Stimulated activated CD8-positive, alpha-beta memory T cell treated with anti-CD3 and anti-CD28 coated beads, Interleukin-12 subunit alpha, Interleukin-12 subunit beta, amount 100 ng/mL, for 4 hours (primary cell): ENCODE measurements around the gene DRICH1.
"Not testable (repeated sequence)": the region's sequence is repeated elsewhere in the genome, so short reads cannot be mapped to it uniquely, and the experiment has no call there.

ENCODE experiments used
- DNase-seq: peaks from one replicate; pipeline ENCODE4 v3.0.0-alpha.2; 2020; ENCODE audit warnings: low read depth

DRICH1 gene

DNA sequence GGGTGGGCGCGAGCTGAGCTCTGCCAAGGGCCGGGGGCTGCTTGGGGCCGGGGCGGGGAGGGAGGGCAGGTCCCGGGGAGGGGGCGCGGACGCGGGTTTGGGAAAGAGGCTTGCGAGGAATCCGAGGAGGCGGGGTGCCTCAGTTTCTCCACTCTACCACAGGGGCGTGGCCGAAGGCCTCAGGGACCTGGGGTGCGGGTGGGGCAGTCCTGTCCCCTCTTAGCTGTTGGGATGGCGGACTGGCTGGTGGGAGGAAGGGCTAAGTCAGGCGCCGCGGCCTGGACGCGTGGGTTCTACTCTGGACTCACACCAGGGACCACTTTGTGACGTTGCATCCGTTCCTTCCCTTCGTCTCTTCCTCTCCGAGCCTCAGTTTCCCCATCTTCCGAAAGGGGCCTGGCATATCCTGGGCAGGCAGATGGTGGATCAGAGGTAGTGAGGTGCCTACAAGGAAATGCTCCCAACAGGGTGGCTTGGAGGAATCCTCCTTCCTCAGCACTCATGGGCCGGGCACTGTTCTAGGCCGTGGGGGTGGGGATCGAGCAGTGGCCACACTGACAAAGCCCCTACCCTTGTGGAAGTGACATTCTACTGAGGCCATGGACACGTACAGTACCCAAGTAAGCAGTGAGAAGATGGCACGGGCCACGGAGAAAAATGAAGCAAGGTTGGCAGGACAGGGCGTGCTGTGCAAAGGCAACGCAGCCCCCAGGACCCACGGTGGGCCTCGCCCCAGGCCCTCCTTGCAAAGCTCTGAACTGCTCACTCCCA lies 65.2 kb downstream of the DRICH1 start:
- no peak for DNase-seq

DNA sequence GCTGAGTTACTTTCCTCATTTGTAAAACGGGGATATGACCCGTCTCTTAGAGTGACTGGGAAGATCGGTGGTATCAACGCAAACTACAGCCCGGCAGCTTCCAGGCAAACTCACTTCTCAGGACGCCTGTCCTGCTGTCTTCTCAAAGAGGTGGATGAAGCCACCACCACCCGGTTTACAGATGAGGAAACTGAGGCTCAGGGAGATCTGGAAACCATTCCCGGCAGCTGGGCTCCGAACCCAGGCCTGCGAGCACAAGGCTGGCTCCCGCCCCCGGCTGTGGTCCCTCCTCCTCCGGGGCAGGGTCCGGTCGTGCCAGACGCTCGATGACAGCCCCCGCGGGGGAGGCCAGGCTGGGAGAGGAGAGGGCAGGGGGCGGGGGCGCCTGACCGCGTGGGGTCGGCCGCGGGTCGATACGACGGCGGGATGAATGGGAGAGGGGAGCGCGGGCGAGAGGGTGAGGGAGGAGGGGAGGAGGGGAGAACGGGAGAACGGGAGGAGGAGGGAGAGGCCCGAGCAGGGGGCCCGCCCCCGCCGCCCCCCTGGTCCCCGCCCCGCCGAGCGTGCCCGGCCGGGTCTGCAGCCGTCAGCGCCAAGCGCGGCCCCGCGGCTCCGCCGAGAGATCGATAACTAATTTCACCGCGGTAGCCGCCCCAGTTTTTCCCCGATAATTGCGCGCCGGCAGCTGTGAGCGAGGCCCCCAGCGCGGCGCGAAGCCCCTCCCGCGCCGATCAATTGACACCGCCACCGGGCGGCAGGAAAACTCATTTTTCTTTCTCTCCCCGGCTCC lies 66.0 kb downstream of the DRICH1 start:
- DNase-seq = no peak

DNA sequence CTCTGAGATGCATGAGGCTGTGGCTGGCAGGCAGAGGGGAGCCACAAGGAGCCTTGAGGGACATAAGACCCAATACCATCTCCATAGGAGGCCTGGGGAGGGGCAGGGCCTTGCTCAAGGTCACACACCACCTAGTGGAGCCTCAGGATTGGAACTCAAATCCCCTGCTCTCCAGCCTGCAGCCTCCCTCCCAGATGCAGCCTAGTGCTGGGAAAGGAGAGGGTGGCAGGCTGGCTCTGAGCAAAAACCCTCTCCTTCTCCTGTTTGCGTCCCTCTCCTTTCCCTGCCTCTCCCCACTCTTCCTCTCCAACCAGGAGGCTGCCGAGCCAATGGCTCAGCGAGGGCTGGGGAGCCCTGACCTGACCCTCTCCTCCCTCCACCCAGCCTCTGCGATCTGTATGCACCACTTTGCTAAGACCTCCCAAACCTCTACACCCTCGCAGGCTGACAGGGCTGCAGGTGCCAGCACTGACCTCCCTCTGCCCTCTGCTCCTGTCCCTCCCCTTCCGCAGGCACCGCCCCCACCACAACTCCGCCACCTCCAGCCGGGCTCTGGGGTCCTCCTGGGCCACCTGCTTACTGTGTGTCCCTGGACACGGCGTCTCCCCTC lies 66.7 kb downstream of the DRICH1 start:
- DNase-seq = no peak

DNA sequence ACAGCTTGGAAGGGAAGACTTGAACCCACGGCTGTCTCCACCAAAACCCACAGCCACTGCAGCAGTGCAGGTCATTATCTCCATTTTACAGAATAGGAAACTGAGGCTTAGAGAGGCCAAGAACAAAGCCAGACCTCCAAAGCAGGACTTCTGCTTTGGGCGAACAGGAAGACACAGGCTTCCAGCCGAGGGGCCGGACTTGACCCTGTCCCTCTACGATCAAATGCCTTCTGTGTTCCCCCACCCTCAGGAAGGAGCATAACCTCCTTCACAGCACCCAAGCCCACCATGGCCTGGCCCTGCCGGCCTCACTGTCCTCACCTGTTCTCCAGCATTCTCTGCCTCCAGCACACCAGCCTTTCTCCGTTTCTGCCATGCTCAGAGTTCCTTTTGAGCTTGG lies 67.8 kb downstream of the DRICH1 start:
- DNase-seq = no peak

DNA sequence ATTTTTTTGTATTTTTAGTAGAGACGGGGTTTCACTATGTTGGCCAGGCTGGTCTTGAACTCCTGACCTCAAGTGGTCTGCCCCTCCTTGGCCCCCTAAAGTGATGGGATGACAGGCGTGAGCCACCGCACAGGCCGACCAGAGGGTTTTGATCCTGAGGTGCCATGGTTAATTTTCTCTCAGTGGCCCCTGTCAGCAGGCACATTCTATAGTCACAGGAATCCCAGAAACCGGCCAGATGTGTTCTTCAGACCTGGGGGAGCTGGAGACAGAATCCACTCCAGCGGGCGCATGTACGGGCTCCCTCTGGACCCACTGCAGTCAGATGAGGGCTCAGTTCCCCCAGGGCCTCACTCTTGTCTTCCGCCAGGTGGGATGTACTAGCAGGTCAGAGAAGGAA lies 69.0 kb downstream of the DRICH1 start:
- DNase-seq = no peak

DNA sequence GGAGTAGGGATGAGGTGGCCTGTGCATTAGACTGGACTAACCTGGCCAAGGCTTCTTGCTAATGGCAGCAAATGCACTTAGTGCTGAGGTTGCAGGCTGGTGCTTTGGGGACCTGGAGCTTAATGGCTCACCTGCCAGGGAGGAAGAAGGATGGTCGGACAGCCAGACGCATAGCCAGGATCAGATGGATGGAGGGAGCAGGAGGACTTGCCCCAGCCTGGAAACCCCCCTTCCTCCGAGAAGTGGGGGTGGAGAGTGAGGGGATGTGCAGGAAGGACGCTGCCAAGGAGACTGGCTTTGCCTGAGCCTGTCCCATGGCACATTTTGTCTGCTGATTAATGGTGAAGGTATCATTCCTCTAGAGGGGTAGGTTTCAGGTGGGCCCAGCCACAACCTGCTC lies 69.9 kb downstream of the DRICH1 start:
- DNase-seq = no peak

DNA sequence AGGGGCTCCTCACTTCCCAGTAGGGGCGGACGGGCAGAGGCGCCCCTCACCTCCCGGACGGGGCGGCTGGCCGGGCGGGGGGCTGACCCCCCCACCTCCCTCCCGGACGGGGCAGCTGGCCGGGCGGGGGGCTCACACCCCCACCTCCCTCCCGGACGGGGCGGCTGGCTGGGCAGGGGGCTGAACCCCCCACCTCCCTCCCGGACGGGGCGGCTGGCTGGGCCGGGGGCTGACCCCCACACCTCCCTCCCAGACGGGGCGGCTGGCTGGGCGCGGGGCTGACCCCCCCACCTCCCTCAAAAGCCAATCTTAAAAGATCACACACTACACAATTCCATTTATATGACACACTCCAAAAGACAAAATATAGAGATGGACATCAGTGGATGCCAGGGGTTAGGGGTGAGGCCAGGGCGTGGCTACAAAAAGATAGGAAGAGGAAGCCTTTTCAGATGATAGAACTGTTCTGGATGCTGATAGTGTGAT lies 71.1 kb downstream of the DRICH1 start:
- not testable (repeated sequence) for DNase-seq

DNA sequence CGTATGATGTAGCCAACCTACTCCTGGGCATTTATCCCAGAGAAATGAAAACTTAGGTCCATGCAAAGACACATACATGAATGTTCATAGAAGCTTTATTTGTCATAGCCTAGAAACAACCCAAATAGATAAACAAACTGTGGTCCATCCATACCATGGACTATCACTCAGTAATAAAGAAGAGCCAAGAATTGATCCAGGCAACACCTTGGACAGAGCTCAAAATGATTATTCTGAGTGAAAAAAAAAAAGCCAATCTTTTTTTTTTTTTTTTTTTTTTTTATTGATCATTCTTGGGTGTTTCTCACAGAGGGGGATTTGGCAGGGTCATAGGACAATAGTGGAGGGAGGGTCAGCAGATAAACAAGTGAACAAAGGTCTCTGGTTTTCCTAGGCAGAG lies 71.9 kb downstream of the DRICH1 start:
- DNase-seq = not testable (repeated sequence)
